Activated T-helper 1 cell treated with anti-CD3 and anti-CD28 coated beads, Interleukin-12 subunit alpha, Interleukin-12 subunit beta, Interleukin-2, Interleukin-4 antibody, amounts not matched to agents 30 ng/mL and 10 ng/mL and 1 ng/mL, durations not matched to agents 14 hours and 24 hours and 36 hours (primary cell): ENCODE data around the gene DLD. TPM values are rescaled to one million over a fixed set of nuclear protein-coding genes. Genes with fewer than 3 reads are reported as not detected.

Experiments used
- DNase-seq: peaks from one replicate; pipeline ENCODE4 v3.0.0; 2021; ENCODE audit warnings: low spot score
- H3K27ac Mint-ChIP-seq: one replicate; pipeline ENCODE4 v1.8.0; 2021; ENCODE audit warnings: mild to moderate bottlenecking, mixed read lengths
- H3K27me3 Mint-ChIP-seq: one replicate; pipeline ENCODE4 v1.8.0; 2022; ENCODE audit warnings: mild to moderate bottlenecking, moderate library complexity, mixed read lengths; ENCODE audit not compliant: insufficient read depth
- H3K36me3 Mint-ChIP-seq: one replicate; pipeline ENCODE4 v1.8.0; 2021; ENCODE audit warnings: low read depth, mixed read lengths
- H3K4me1 Mint-ChIP-seq: one replicate; pipeline ENCODE4 v1.8.0; 2021; ENCODE audit warnings: low read depth, mixed read lengths
- H3K4me3 Mint-ChIP-seq: one replicate; pipeline ENCODE4 v1.8.0; 2021; ENCODE audit warnings: mild to moderate bottlenecking, moderate library complexity, mixed read lengths
- H3K9me3 Mint-ChIP-seq: one replicate; pipeline ENCODE4 v1.8.0; 2021; ENCODE audit warnings: mixed read lengths
- intact Hi-C: fragments of 100-400 bp; cut with micrococcal nuclease; formaldehyde crosslinking; loops from one replicate; pipeline ENCODE4 v1.15.1; 2024
- total RNA-seq: library from RNA; stranded (reverse); gene quantifications from 2 replicates; pipeline ENCODE4 v1.2.3, GENCODE V29; 2022

DLD gene
- total RNA-seq, 1 donor from 2014 or later: 98.6 TPM

- H3K27ac Mint-ChIP-seq: no peak overlapping the region
- H3K4me3 Mint-ChIP-seq: no peak overlapping the region
- H3K36me3 Mint-ChIP-seq: no peaks in the 10 kb centered on the region
- intact Hi-C loops: no loop called here
- DNase-seq: no peak
- no peaks in the 10 kb centered on the region for H3K9me3 Mint-ChIP-seq
- no peaks in the 10 kb centered on the region for H3K4me1 Mint-ChIP-seq
- H3K27me3 Mint-ChIP-seq: peaks cover 9% of the 10 kb centered on the region
Measured at GRCh38 chr7:107959527-107959898, 68.5 kb downstream of the DLD start.

GRCh38 chr7:107960272-107960671 is 69.3 kb downstream of the DLD start:
- Mint-ChIP-seq H3K4me1 (no peaks in the 10 kb centered on the region), H3K9me3 (no peaks in the 10 kb centered on the region), H3K4me3 (no peak overlapping the region), H3K27me3 (peaks cover 9% of the 10 kb centered on the region), H3K27ac (no peak overlapping the region), H3K36me3 (no peaks in the 10 kb centered on the region)
- no peak for DNase-seq
- intact Hi-C loops: no loop called here

- H3K36me3 Mint-ChIP-seq: no peaks in the 10 kb centered on the region
Measured at GRCh38 chr7:107961405-107961804, 70.4 kb downstream of the DLD start.

GRCh38 chr7:107962817-107963216 is 71.8 kb downstream of the DLD start:
- no peaks in the 10 kb centered on the region for H3K9me3 Mint-ChIP-seq
- H3K36me3 Mint-ChIP-seq: no peaks in the 10 kb centered on the region
- intact Hi-C loops: no loop called here
- no peaks in the 10 kb centered on the region for H3K4me1 Mint-ChIP-seq
- H3K27ac Mint-ChIP-seq: no peak overlapping the region
- peaks cover 9% of the 10 kb centered on the region for H3K27me3 Mint-ChIP-seq
- H3K4me3 Mint-ChIP-seq: no peak overlapping the region
- DNase-seq: no peak

More at GRCh38 chr7:107961405-107961804, 70.4 kb downstream of the DLD start:
- no peaks in the 10 kb centered on the region for H3K4me1 Mint-ChIP-seq
- H3K9me3 Mint-ChIP-seq: no peaks in the 10 kb centered on the region
- peaks cover 9% of the 10 kb centered on the region for H3K27me3 Mint-ChIP-seq
- DNase-seq: no peak
- intact Hi-C loops: no loop called here
- no peak overlapping the region for H3K27ac Mint-ChIP-seq
- no peak overlapping the region for H3K4me3 Mint-ChIP-seq

GRCh38 chr7:107964510-107964909 is 73.5 kb downstream of the DLD start:
- Mint-ChIP-seq H3K27ac (no peak overlapping the region), H3K9me3 (no peaks in the 10 kb centered on the region), H3K4me1 (no peaks in the 10 kb centered on the region), H3K27me3 (peaks cover 3% of the 10 kb centered on the region), H3K36me3 (no peaks in the 10 kb centered on the region), H3K4me3 (no peak overlapping the region)
- intact Hi-C loops: no loop called here
- no peak for DNase-seq

GRCh38 chr7:107966711-107967110 is 75.7 kb downstream of the DLD start:
- intact Hi-C loops: no loop called here
- Mint-ChIP-seq H3K4me3 (no peak overlapping the region), H3K36me3 (no peaks in the 10 kb centered on the region), H3K27me3 (peaks cover 7% of the 10 kb centered on the region), H3K4me1 (no peaks in the 10 kb centered on the region), H3K9me3 (no peaks in the 10 kb centered on the region), H3K27ac (no peak overlapping the region)
- no peak for DNase-seq

- no peak for DNase-seq
- Mint-ChIP-seq H3K9me3 (no peaks in the 10 kb centered on the region), H3K27ac (no peak overlapping the region), H3K4me3 (no peak overlapping the region), H3K4me1 (no peaks in the 10 kb centered on the region), H3K27me3 (peaks cover 7% of the 10 kb centered on the region), H3K36me3 (no peaks in the 10 kb centered on the region)
- intact Hi-C loops: no loop called here
Measured at GRCh38 chr7:107967420-107967819, 76.4 kb downstream of the DLD start.

- intact Hi-C loops: no loop called here
- no peaks in the 10 kb centered on the region for H3K4me1 Mint-ChIP-seq
- no peaks in the 10 kb centered on the region for H3K36me3 Mint-ChIP-seq
- H3K27me3 Mint-ChIP-seq: peaks cover 11% of the 10 kb centered on the region
- no peak for DNase-seq
- no peaks in the 10 kb centered on the region for H3K9me3 Mint-ChIP-seq
- H3K4me3 Mint-ChIP-seq: no peak overlapping the region
- no peak overlapping the region for H3K27ac Mint-ChIP-seq
Measured at GRCh38 chr7:107968449-107968848, 77.5 kb downstream of the DLD start.

GRCh38 chr7:107969856-107970255 is 78.9 kb downstream of the DLD start:
- Mint-ChIP-seq H3K9me3 (no peaks in the 10 kb centered on the region), H3K27ac (no peak overlapping the region), H3K36me3 (no peaks in the 10 kb centered on the region), H3K4me3 (no peak overlapping the region), H3K4me1 (no peaks in the 10 kb centered on the region), H3K27me3 (peaks cover 8% of the 10 kb centered on the region)
- no peak for DNase-seq
- intact Hi-C loops: no loop called here

Other genes starting within 250 kb of the DLD start
- gene SLC26A4, start 230.4 kb upstream of the DLD start, total RNA-seq: 7.2 and 7.9 TPM in 2 replicates
- gene CBLL1, start 147.0 kb upstream of the DLD start, total RNA-seq: 46.9 and 49.6 TPM in 2 replicates
- gene SLC26A3, start 88.0 kb upstream of the DLD start, total RNA-seq: not detected in 2 replicates
- not detected in 2 replicates for gene LAMB1, start 112.0 kb downstream of the DLD start, total RNA-seq
- not detected in 2 replicates for gene LAMB4, start 239.2 kb downstream of the DLD start, total RNA-seq